ENCODE measurements around the gene NAB1.

The NAB1 gene

DNA sequence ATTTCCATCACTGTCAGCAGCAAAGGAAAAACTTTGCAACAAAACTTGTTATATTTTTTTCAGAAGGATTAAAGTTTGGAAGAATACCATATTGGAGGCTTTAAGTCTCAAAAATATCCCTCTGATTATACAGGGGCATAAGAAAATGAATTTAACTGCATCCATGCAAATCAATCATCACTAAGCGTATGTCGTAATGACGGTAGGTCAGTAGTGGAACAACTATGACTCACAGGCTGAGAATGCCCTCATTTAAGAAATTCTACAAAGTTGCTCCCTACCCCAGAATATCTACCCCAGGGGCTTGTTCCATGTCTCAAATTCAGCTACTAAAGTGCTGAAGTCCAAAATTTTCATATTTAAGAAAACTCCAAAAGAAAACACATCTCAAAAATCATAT, 12.5 kb upstream of the NAB1 start:
- Histone ChIP-seq H3K36me3 (no peaks in the 10 kb centered on the region), H3K27ac (peak overlapping the region; percentile 67 to 68)

DNA sequence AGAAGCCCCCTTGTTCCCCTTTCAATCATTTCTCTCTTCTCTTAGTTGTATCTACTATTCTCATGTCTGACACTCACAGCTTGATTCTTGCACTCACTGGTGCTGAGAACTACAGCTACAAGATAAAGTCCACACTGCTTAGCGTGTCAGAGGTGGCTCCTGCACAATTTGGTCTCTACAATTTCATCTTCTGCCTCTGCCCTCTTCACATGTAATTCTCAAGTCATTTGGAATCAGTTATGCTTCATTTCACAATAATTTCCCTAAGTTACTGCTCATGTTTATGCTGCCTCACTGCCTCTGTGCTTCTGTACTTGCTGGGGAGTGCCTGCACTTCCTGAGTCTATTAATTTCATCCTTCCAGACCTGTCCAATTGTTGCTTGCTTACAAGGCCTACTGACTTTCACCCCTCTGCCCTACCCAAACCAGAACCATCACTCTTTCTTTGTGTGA, 11.6 kb upstream of the NAB1 start:
- H3K4me1 ChIP-seq: peaks cover 0 to 61% (median 31%) of the 10 kb centered on the region in 4 donors
- DNase-seq: no peak
- H3K4me3 ChIP-seq: no peak overlapping the region
- H3K9me3 ChIP-seq: no peaks in the 10 kb centered on the region
- H3K27me3 ChIP-seq: no peaks in the 10 kb centered on the region
- peak overlapping the region; percentile 67 to 68 for H3K27ac ChIP-seq
- no peaks in the 10 kb centered on the region for H3K36me3 ChIP-seq
- TF ChIP-seq, protein P1, sequence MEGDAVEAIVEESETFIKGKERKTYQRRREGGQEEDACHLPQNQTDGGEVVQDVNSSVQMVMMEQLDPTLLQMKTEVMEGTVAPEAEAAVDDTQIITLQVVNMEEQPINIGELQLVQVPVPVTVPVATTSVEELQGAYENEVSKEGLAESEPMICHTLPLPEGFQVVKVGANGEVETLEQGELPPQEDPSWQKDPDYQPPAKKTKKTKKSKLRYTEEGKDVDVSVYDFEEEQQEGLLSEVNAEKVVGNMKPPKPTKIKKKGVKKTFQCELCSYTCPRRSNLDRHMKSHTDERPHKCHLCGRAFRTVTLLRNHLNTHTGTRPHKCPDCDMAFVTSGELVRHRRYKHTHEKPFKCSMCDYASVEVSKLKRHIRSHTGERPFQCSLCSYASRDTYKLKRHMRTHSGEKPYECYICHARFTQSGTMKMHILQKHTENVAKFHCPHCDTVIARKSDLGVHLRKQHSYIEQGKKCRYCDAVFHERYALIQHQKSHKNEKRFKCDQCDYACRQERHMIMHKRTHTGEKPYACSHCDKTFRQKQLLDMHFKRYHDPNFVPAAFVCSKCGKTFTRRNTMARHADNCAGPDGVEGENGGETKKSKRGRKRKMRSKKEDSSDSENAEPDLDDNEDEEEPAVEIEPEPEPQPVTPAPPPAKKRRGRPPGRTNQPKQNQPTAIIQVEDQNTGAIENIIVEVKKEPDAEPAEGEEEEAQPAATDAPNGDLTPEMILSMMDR (IDR thresholded peaks at IDR 0.05): no peak
- intact Hi-C loops (cut with DNase I; ENCODE audit: low total_unique reads): no loop called here

More for the DNA sequence above, 12.5 kb upstream of the NAB1 start:
- no peak for DNase-seq
- intact Hi-C loops (cut with DNase I; ENCODE audit: low total_unique reads): no loop called here
- TF ChIP-seq, protein P1 (IDR thresholded peaks at IDR 0.05): no peak
- H3K27me3 ChIP-seq: no peaks in the 10 kb centered on the region
- H3K4me1 ChIP-seq: peaks cover 0 to 52% (median 30%) of the 10 kb centered on the region in 4 donors
- no peak overlapping the region for H3K4me3 ChIP-seq
- H3K9me3 ChIP-seq: no peaks in the 10 kb centered on the region

DNA sequence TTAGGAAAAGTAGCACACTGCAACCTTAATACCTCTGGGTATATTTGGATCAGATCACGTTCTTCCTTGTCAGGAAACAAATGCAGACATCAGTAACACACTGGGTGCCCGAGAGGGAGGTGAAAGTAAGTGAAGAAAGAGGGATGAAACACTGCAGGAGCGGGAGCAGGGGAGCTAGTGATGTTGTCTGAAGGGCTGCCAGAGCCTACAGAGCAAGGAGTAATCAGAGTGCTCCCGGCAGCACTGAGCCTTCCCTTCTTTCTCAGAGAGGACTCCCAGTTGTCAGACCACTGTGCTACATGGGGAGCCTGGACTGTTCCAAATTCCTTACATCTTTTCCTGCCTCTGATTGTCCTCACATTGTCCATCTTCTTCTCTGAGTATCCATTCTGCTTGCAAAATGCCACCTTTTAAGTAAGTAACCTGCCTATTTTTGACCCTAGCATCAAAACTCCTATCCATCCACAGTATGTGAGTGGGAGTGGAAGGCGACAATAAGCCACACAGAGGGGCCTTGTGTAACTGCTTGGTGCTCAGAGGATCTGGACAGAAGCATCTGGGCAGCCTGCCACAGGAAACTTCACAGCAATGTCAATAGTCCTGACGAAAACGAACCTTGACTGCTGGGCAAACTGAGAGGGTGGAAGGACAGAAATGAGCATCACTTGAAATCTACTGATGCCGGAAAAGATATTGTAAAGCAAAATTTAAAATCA, 10.8 kb upstream of the NAB1 start:
- no peaks in the 10 kb centered on the region for H3K9me3 ChIP-seq
- intact Hi-C loops (cut with DNase I; ENCODE audit: low total_unique reads): no loop called here
- no peaks in the 10 kb centered on the region for H3K27me3 ChIP-seq
- no peak overlapping the region for H3K4me3 ChIP-seq
- peak in 1 of 2 donors; percentile 74 for DNase-seq
- H3K36me3 ChIP-seq: no peaks in the 10 kb centered on the region
- TF ChIP-seq, protein P1 (IDR thresholded peaks at IDR 0.05): no peak
- H3K27ac ChIP-seq: peak overlapping the region; percentile 67 to 68
- H3K4me1 ChIP-seq: peaks cover 0 to 66% (median 31%) of the 10 kb centered on the region in 4 donors

DNA sequence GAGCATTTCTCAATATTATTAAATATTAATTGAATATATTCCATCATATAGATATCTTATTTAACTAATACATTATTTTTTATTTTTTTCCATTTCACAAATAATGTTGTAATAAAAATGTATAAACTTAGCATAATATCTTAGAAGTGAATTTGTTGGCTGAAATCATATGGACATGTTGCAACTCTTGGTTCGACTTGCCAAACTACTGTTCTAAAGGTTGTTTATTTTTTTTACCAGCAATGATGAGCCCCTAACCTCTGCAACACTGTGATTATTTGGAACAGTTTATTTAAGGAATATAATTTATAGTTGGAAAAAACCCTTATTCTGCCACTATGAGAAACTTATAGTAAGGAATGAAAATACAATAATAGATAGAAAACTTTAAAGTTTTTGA, 8.8 kb upstream of the NAB1 start:
- H3K27ac ChIP-seq: peak overlapping the region in 1 of 2 donors; percentile 67
- DNase-seq: no peak
- intact Hi-C loops (cut with DNase I; ENCODE audit: low total_unique reads): no loop called here
- H3K36me3 ChIP-seq: no peaks in the 10 kb centered on the region
- H3K4me1 ChIP-seq: peaks cover 0 to 81% (median 33%) of the 10 kb centered on the region in 4 donors
- no peaks in the 10 kb centered on the region for H3K9me3 ChIP-seq
- TF ChIP-seq, protein P1 (IDR thresholded peaks at IDR 0.05): no peak
- no peak overlapping the region for H3K4me3 ChIP-seq
- no peaks in the 10 kb centered on the region for H3K27me3 ChIP-seq

DNA sequence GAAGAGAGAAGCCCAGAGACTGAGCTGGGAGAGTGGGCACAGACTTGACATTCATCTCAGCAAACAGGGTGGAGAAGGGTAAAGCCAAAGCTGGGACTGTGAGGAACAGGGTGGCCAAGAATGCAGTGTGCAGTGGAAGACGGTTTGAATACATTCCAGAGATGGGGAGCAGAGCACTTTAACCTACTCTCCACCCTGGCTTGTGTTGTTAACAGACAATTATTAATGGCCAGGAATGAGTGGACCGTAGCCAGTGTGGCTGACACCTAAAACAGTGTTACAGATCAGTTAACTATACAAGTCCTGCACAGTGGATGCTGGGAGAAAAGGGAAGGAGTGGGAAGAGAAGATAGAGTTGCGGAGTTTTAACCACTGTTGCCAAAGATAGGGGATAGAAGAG, 7.4 kb upstream of the NAB1 start:
- no peaks in the 10 kb centered on the region for H3K36me3 ChIP-seq
- H3K9me3 ChIP-seq: no peaks in the 10 kb centered on the region
- peak overlapping the region; percentile 61 to 72 for H3K27ac ChIP-seq
- intact Hi-C loops (cut with DNase I; ENCODE audit: low total_unique reads): no loop called here
- DNase-seq: no peak
- H3K27me3 ChIP-seq: no peaks in the 10 kb centered on the region
- H3K4me1 ChIP-seq: peaks cover 0 to 81% (median 33%) of the 10 kb centered on the region in 4 donors
- H3K4me3 ChIP-seq: peak overlapping the region in 1 of 2 donors; percentile 6
- TF ChIP-seq, protein P1 (IDR thresholded peaks at IDR 0.05): no peak
